ENCODE data around the gene CA10. TPM values are rescaled to one million over a fixed set of nuclear protein-coding genes. Genes with fewer than 3 reads are reported as not detected.

Gene CA10
- total RNA-seq, 4 donors from 2014 or later, result not detected

DNA sequence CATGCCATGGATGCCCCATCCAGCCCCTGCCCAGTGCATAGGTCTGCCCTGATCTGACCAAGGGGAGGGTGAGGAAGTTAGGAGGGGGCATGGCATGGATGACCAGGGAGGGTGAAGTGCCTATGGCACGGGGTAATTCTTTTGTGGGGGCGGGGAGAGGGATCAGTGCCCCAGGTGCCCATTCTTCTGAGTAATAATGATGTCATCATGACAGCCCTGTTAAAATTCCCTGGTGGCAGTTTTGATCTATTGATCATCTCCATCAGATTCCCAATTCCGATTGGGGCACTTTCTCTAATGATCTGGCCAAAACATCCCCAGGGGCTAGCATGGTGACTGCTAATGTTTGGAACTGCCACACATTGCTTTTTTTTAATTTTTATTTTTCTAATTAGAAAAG lies 506.0 kb downstream of the CA10 start:
- DNase-seq (ENCODE audit: low spot score) (no peak), ATAC-seq (ENCODE audit: low FRiP score) (no peak)
- TF ChIP-seq, protein P1, sequence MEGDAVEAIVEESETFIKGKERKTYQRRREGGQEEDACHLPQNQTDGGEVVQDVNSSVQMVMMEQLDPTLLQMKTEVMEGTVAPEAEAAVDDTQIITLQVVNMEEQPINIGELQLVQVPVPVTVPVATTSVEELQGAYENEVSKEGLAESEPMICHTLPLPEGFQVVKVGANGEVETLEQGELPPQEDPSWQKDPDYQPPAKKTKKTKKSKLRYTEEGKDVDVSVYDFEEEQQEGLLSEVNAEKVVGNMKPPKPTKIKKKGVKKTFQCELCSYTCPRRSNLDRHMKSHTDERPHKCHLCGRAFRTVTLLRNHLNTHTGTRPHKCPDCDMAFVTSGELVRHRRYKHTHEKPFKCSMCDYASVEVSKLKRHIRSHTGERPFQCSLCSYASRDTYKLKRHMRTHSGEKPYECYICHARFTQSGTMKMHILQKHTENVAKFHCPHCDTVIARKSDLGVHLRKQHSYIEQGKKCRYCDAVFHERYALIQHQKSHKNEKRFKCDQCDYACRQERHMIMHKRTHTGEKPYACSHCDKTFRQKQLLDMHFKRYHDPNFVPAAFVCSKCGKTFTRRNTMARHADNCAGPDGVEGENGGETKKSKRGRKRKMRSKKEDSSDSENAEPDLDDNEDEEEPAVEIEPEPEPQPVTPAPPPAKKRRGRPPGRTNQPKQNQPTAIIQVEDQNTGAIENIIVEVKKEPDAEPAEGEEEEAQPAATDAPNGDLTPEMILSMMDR (IDR thresholded peaks at IDR 0.05), result no peak

DNA sequence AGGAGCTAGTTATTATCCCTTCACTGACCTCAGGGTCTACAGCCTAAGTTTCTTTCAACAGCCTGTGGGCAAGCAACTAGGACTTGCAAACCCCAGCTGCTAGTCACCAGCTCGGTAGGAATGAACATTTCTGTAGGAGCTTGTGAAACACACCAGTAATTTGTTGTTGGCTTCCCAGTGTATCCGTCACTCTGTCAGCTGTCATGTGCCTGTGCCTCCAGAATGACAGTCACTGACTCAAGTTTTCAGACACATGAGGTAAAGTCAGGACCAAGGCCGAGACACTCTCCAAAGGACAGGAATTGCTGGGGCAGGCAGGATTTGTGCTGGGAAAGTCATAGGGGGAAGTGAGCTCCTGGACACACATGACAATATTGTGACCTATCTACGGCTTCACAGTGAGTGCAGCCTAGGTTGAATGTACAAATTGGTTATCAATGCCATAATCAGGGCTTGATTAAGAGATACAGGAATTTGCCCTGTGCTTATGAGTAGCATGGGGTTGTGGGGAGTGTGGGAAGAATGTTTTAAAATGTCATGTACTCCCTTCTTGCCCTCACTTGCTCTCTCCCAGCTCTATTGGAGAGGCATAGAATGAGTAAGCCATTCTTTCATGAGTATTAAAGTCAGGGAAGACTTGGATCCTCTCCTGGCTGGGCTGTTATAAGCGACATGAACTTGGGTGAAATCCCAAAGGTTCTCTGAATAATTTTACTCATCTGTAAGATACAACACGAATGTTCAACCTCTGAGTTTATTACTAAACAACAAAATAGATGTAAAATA lies 506.8 kb downstream of the CA10 start:
- TF ChIP-seq, protein P1 (IDR thresholded peaks at IDR 0.05), result no peak
- ATAC-seq (ENCODE audit: low FRiP score) (peak; percentile 78), DNase-seq (ENCODE audit: low spot score) (no peak)

DNA sequence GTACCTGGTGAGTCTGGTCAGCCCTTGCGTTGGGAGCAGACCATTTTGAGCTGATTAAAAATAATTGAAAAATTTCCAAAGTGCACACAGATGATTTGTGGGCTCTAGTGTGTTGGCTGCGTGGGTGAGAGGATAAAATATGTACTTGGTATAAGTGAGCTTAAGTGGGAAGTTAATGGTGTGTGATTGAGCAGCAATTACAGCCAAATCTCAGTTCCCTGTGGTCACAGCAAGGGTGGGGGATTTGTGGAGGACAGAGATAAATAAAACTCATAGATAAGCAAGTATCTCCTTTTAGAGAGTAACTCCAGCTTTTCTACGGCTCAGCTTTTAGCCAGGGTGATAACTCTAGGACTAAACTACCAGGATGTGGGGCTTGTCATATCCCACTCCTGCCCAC lies 507.7 kb downstream of the CA10 start:
- TF ChIP-seq, protein P1 (IDR thresholded peaks at IDR 0.05), result no peak
- ATAC-seq (ENCODE audit: low FRiP score) (no peak), DNase-seq (ENCODE audit: low spot score) (no peak)

DNA sequence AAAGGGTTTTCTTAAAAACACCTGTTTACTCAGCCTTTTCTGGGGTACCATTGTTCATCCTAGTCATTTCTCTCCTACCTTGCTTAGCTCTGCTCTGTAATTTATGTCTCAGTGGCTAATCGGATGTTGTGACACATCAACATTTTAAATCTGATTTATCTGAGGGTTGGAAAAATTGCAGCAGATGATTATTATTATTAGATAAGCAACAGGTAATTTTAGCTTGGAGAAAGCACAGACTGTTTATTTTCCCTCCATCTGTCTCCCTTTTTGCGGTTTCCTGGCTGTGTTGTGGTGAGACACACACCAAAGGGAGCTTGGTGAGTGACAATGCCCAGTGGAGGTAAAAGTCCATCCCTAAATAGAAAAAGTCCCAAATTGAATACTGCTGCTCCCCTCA lies 508.3 kb downstream of the CA10 start:
- TF ChIP-seq, protein P1 (IDR thresholded peaks at IDR 0.05), result no peak
- DNase-seq (ENCODE audit: low spot score) (no peak), ATAC-seq (ENCODE audit: low FRiP score) (no peak)

DNA sequence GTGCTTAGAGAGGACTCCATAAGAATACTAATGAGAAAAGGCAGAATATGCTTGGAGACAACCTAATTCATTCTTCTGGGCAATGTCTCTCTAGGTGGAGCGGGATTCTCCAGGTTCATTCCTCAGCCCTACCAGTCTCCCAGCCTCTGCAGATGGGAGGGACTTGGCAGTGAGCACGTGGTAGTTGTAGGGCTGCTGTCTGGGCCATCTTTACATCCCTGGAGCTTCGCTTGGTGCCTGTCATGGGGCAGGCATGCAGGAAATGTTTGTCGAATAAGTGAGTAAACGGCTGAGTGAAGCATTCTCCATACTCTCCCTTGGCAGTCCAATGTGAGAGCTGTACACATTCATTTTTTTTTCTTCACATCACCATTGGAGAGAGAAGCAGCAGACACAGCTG lies 510.7 kb downstream of the CA10 start:
- ATAC-seq (ENCODE audit: low FRiP score) (peak; percentile 38), DNase-seq (ENCODE audit: low spot score) (no peak)
- TF ChIP-seq, protein P1 (IDR thresholded peaks at IDR 0.05), result no peak

DNA sequence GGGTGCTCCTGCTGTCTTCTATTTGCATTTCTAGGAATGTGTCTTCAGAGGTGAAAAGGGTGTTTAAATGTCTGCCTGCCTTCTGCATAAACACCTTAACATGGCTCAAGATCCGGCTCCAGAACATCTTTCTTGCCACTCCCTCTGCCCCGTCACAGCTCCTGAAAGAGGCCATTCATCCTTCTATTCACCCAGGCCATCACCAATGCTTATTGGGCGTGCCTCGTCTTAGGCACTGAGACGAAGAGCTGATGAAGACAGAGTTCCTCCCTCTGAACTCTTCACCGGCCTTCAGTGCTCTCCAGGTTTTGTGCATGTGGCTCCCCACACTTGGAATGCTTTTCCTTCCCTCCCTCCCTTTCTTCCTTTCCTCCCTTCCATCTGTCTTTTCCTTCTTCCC lies 511.4 kb downstream of the CA10 start:
- ATAC-seq (ENCODE audit: low FRiP score), result no peak

More for the DNA sequence above, 511.4 kb downstream of the CA10 start:
- DNase-seq (ENCODE audit: low spot score), result no peak
- TF ChIP-seq, protein P1 (IDR thresholded peaks at IDR 0.05), result no peak
